Measurements from ENCODE around the gene LONP2.

DNA sequence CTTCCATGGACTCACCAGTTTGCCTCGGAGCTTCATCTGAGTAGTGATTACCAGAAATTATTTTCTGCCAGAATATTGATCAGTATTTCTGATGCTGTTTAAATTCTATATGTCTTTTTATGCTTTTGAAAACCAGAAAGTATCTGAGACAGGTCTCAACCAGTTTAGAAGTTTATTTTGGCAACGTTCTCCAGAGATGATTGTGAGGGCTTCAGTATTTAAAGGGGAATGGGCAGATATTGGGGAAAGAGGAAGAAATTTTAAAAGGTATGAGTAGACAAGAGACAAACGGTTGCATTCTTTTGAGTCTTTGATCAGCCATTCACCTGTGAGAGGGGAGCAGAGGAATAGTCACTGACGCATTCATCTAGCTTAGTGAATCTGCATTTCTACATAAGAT, 47.7 kb downstream of the LONP2 start:
- TF ChIP-seq CTCF (IDR thresholded peaks at IDR 0.05; ENCODE audit: poor library complexity, severe bottlenecking) (no peak), EZH2 (IDR thresholded peaks at IDR 0.05; ENCODE audit: borderline replicate concordance, insufficient read depth, low read length, poor library complexity, severe bottlenecking) (no peak), EP300 (conservative IDR thresholded peaks at IDR 0.05; ENCODE audit: poor library complexity, severe bottlenecking) (no peak), REST (IDR thresholded peaks at IDR 0.05; ENCODE audit: borderline replicate concordance) (no peak), RAD21 (conservative IDR thresholded peaks at IDR 0.05) (no peak), TAF1 (IDR thresholded peaks at IDR 0.05; ENCODE audit: low read depth) (no peak), POLR2AphosphoS5 (IDR thresholded peaks at IDR 0.05) (no peak), MXI1 (conservative IDR thresholded peaks at IDR 0.05; ENCODE audit: poor library complexity, severe bottlenecking) (no peak), SMC3 (conservative IDR thresholded peaks at IDR 0.05; ENCODE audit: poor library complexity) (no peak)

All from neural cell (in vitro differentiated cells).